DND-41 (cell line): ENCODE data around the gene MRPL34.

Experiments
- CTCF ChIP-seq: IDR thresholded peaks from 2 replicates; pipeline ENCODE4 v1.5.1; 2012; ENCODE audit warnings: borderline replicate concordance, low read length, moderate library complexity, mild to moderate bottlenecking; ENCODE audit not compliant: poor library complexity, severe bottlenecking; ENCODE audit errors: extremely low read depth
- EZH2 ChIP-seq: IDR thresholded peaks from 3 replicates; pipeline ENCODE4 v1.6.1; 2012; ENCODE audit warnings: borderline replicate concordance, low read depth, mild to moderate bottlenecking, moderate library complexity, low read length, inconsistent platforms; ENCODE audit not compliant: severe bottlenecking

- TF ChIP-seq CTCF (no peak), EZH2 (no peak)
These were observed 23.1 kb downstream of the MRPL34 start for GRCh38 chr19:17328517-17329365.
